ENCODE measurements around the gene LYZL2. TPM values are rescaled to one million over a fixed set of nuclear protein-coding genes. Genes with fewer than 3 reads are reported as not detected.
"Not testable (repeated sequence)": the region's sequence is repeated elsewhere in the genome, so short reads cannot be mapped to it uniquely, and the experiment has no call there.

LYZL2 gene
- total RNA-seq, 1 donor from 2014 or later, result not detected

- peak; percentile 71 for FAIRE-seq
- Mint-ChIP-seq H3K4me3 (ENCODE audit: unreplicated experiment) (no peak overlapping the region), H3K9me3 (ENCODE audit: unreplicated experiment) (no peaks in the 10 kb centered on the region)
Measured at GRCh38 chr10:30671026-30671616, 41.6 kb upstream of the LYZL2 start.

DNA sequence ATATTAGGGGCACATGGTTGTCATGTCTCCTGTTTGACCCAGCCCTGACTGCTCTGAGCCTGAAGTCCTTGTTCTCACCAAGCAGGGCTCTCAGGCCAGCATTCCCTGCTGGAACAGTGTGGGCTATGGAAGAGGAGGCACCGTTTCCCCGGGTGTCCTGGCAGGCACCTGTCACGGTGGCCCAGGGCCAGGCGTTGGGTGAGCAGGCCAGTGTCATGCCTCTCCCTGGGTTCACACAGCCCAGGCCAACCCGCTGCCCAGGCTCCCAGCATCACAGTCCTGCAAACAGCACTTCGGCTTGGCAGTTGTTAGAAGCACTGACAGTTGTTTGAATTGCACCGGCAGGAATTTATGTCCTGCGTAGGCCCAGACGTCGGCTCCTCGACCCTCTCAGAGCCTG is 38.4 kb upstream of the LYZL2 start:
- not testable (repeated sequence) for H3K27ac Mint-ChIP-seq (ENCODE audit: unreplicated experiment); H3K27ac ChIP-seq (ENCODE audit: low read depth, low read length); H3K36me3 Mint-ChIP-seq (ENCODE audit: low read depth, unreplicated experiment); H3K4me1 ChIP-seq (ENCODE audit: insufficient read depth, low read length); H3K4me2 ChIP-seq (ENCODE audit: low read length); H2AFZ ChIP-seq (ENCODE audit: low read depth, low read length); H3K9me3 Mint-ChIP-seq (ENCODE audit: unreplicated experiment); FAIRE-seq; H3K27me3 ChIP-seq (ENCODE audit: insufficient read depth, low read length); H3K36me3 ChIP-seq (ENCODE audit: insufficient read depth, low read length); H3K4me3 Mint-ChIP-seq (ENCODE audit: unreplicated experiment); H4K20me1 ChIP-seq (ENCODE audit: insufficient read depth, low read length); H3K9me3 ChIP-seq (ENCODE audit: insufficient read depth, low read depth, low read length); H3K4me3 ChIP-seq (ENCODE audit: insufficient read depth, low read depth, low read length); H3K9ac ChIP-seq (ENCODE audit: low read length); H3K79me2 ChIP-seq (ENCODE audit: insufficient read depth, low read length); H3K4me1 Mint-ChIP-seq (ENCODE audit: low read depth, unreplicated experiment); DNase-seq (ENCODE audit: low read depth)
- H3K27me3 Mint-ChIP-seq (ENCODE audit: low read depth, unreplicated experiment), result peaks cover 12% of the 10 kb centered on the region

More at GRCh38 chr10:30671026-30671616, 41.6 kb upstream of the LYZL2 start:
- no peak overlapping the region for H3K27ac ChIP-seq (ENCODE audit: low read depth, low read length)
- no peaks in the 10 kb centered on the region for H3K9me3 ChIP-seq (ENCODE audit: insufficient read depth, low read depth, low read length)
- Mint-ChIP-seq H3K27me3 (ENCODE audit: low read depth, unreplicated experiment) (peaks cover 12% of the 10 kb centered on the region), H3K27ac (ENCODE audit: unreplicated experiment) (peak overlapping the region; percentile 77), H3K4me1 (ENCODE audit: low read depth, unreplicated experiment) (no peaks in the 10 kb centered on the region), H3K36me3 (ENCODE audit: low read depth, unreplicated experiment) (no peaks in the 10 kb centered on the region)
- no peak for TF ChIP-seq EZH2 (IDR thresholded peaks at IDR 0.05; ENCODE audit: insufficient read depth, low read length)
- peak; percentile 76 for TF ChIP-seq CTCF (IDR thresholded peaks at IDR 0.05; ENCODE audit: insufficient read depth, low read depth, low read length)
- peak overlapping the region; percentile 42 for H3K9ac ChIP-seq (ENCODE audit: low read length)
- H3K36me3 ChIP-seq (ENCODE audit: insufficient read depth, low read length), result no peaks in the 10 kb centered on the region
- peak overlapping the region; percentile 61 for H2AFZ ChIP-seq (ENCODE audit: low read depth, low read length)
- H3K4me1 ChIP-seq (ENCODE audit: insufficient read depth, low read length), result no peaks in the 10 kb centered on the region
- peak overlapping the region; percentile 15 for H3K4me3 ChIP-seq (ENCODE audit: insufficient read depth, low read depth, low read length)
- DNase-seq (ENCODE audit: low read depth), result peak; percentile 54
- H3K79me2 ChIP-seq (ENCODE audit: insufficient read depth, low read length), result no peaks in the 10 kb centered on the region
- no peaks in the 10 kb centered on the region for H4K20me1 ChIP-seq (ENCODE audit: insufficient read depth, low read length)
- no peaks in the 10 kb centered on the region for H3K27me3 ChIP-seq (ENCODE audit: insufficient read depth, low read length)
- peak overlapping the region; percentile 79 for H3K4me2 ChIP-seq (ENCODE audit: low read length)

- H3K9me3 ChIP-seq (ENCODE audit: insufficient read depth, low read depth, low read length); H3K27ac Mint-ChIP-seq (ENCODE audit: unreplicated experiment); H3K9ac ChIP-seq (ENCODE audit: low read length); H3K27ac ChIP-seq (ENCODE audit: low read depth, low read length); H3K4me1 ChIP-seq (ENCODE audit: insufficient read depth, low read length); H3K4me2 ChIP-seq (ENCODE audit: low read length); H3K36me3 Mint-ChIP-seq (ENCODE audit: low read depth, unreplicated experiment); H3K79me2 ChIP-seq (ENCODE audit: insufficient read depth, low read length); DNase-seq (ENCODE audit: low read depth); H3K36me3 ChIP-seq (ENCODE audit: insufficient read depth, low read length); H4K20me1 ChIP-seq (ENCODE audit: insufficient read depth, low read length); H3K4me1 Mint-ChIP-seq (ENCODE audit: low read depth, unreplicated experiment); H3K4me3 ChIP-seq (ENCODE audit: insufficient read depth, low read depth, low read length); H3K9me3 Mint-ChIP-seq (ENCODE audit: unreplicated experiment); H3K4me3 Mint-ChIP-seq (ENCODE audit: unreplicated experiment); FAIRE-seq; H2AFZ ChIP-seq (ENCODE audit: low read depth, low read length); H3K27me3 ChIP-seq (ENCODE audit: insufficient read depth, low read length): not testable (repeated sequence)
- peaks cover 12% of the 10 kb centered on the region for H3K27me3 Mint-ChIP-seq (ENCODE audit: low read depth, unreplicated experiment)
Measured at GRCh38 chr10:30663403-30663802, 33.9 kb upstream of the LYZL2 start.
